HT1080 (cell line): ENCODE data around the gene RERG. TPM values are rescaled to one million over a fixed set of nuclear protein-coding genes. Genes with fewer than 3 reads are reported as not detected.

Source experiments
- total RNA-seq: library from RNA; depleted of rRNA; stranded (reverse); fragments of >200 nt; shearing (Covaris generic); gene quantifications from 2 replicates; pipeline ENCODE4 v1.2.3, GENCODE V29; 2014; rRNA removed

RERG gene
- total RNA-seq, 1 experiment from 2014 or later, result not detected

Other genes starting within 250 kb of the RERG start
- not detected in 2 replicates for gene PDE6H, start 248.4 kb downstream of the RERG start, total RNA-seq
- 0.07 TPM in 1 of 2 replicates, not detected in the other for gene PTPRO, start 101.1 kb upstream of the RERG start, total RNA-seq